ENCODE measurements around the gene CYP19A1. TPM values are rescaled to one million over a fixed set of nuclear protein-coding genes. Genes with fewer than 3 reads are reported as not detected.

CYP19A1 gene
- total and polyA plus RNA-seq, 2 donors (not counting 1 experiment from before 2014, with no cell fraction given), result not detected

DNA sequence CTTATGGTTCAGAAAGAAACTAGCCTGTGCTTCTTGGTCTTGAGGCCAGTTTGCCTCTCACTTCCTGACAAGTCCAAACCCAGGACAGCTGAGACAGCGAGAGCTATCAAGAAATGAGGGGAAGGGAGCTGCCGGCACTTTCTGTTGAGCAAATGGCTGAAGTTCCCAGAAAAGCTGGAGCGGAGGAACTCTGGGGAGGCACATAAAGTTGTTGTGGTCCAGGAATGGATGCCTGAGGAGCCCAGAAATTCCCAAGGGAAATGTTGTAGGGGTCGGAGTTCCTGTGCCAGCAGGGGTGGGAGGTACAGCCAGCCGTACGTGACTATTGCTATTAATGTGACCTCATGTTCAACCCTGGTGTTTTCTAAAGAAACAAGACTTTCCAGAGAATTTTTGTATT, 144.9 kb downstream of the CYP19A1 start:
- POLR2A ChIA-PET, result no interaction called here
- H3K27ac Mint-ChIP-seq, result no peak overlapping the region
- H3K4me1 ChIP-seq (ENCODE audit: control insufficient read depth in 2 of 2, insufficient read depth in 2 of 2, low read length in 2 of 2), result peaks cover 0 to 5% of the 10 kb centered on the region in 2 donors
- intact Hi-C loops (cut with micrococcal nuclease), result no loop called here
- H3K9me3 Mint-ChIP-seq (ENCODE audit: insufficient read depth), result no peaks in the 10 kb centered on the region
- H2AFZ ChIP-seq (ENCODE audit: insufficient read depth, low read depth, low read length, poor library complexity, severe bottlenecking), result no peak overlapping the region
- H4K20me1 ChIP-seq (ENCODE audit: control insufficient read depth, insufficient read depth, low read length, poor library complexity, severe bottlenecking), result no peaks in the 10 kb centered on the region
- ATAC-seq (ENCODE audit: low read depth) (no peak), DNase-seq (no peak)
- no peak overlapping the region for H3K9ac ChIP-seq (ENCODE audit: low read length)
- H3K4me1 Mint-ChIP-seq, result no peaks in the 10 kb centered on the region
- no peak overlapping the region for H3K4me3 Mint-ChIP-seq
- TF ChIP-seq, protein P1, sequence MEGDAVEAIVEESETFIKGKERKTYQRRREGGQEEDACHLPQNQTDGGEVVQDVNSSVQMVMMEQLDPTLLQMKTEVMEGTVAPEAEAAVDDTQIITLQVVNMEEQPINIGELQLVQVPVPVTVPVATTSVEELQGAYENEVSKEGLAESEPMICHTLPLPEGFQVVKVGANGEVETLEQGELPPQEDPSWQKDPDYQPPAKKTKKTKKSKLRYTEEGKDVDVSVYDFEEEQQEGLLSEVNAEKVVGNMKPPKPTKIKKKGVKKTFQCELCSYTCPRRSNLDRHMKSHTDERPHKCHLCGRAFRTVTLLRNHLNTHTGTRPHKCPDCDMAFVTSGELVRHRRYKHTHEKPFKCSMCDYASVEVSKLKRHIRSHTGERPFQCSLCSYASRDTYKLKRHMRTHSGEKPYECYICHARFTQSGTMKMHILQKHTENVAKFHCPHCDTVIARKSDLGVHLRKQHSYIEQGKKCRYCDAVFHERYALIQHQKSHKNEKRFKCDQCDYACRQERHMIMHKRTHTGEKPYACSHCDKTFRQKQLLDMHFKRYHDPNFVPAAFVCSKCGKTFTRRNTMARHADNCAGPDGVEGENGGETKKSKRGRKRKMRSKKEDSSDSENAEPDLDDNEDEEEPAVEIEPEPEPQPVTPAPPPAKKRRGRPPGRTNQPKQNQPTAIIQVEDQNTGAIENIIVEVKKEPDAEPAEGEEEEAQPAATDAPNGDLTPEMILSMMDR (IDR thresholded peaks at IDR 0.05), result no peak
- no peak for TF ChIP-seq EZH2 (IDR thresholded peaks at IDR 0.05; ENCODE audit: borderline replicate concordance, insufficient read depth, low read depth, low read length, poor library complexity, severe bottlenecking)
- 70% methylated on average over 4 of the region's 6 CpGs for WGBS (ENCODE audit: insufficient coverage)
- H3K27me3 ChIP-seq (replicated peaks in 1 of 4; ENCODE audit: control extremely low read depth in 1 of 4, control insufficient read depth in 3 of 4, insufficient read depth in 4 of 4, low read length in 3 of 4), result peaks cover 0 to 19% (median 4%) of the 10 kb centered on the region in 4 experiments
- no peak overlapping the region for H3K27ac ChIP-seq (ENCODE audit: low read length in 2 of 2)
- no peak overlapping the region for H3K4me3 ChIP-seq (ENCODE audit: control extremely low read depth in 1 of 5, extremely low read depth in 1 of 5, insufficient read depth in 1 of 5, low read depth in 2 of 5, low read length in 4 of 5)
- CTCF ChIA-PET, result interaction anchor here (1.4 to 3.0 kb wide), 6 partner anchors 9 to 1957 kb away, joined by 3 to 26 read pairs (median 10); no protein-coding TSS in a partner anchor
- no peaks in the 10 kb centered on the region for H3K9me3 ChIP-seq (ENCODE audit: control extremely low read depth in 1 of 3, control insufficient read depth in 2 of 3, insufficient read depth in 1 of 3, low read length in 2 of 3)
- no peak overlapping the region for H3K4me2 ChIP-seq (replicated peaks; ENCODE audit: low read depth, low read length, poor library complexity, severe bottlenecking)
- no peaks in the 10 kb centered on the region for H3K79me2 ChIP-seq (ENCODE audit: control insufficient read depth, insufficient read depth, low read length)
- peaks cover 51% of the 10 kb centered on the region for H3K27me3 Mint-ChIP-seq
- no peaks in the 10 kb centered on the region for H3K36me3 ChIP-seq (replicated peaks in 1 of 2; ENCODE audit: control extremely low read depth in 1 of 2, control insufficient read depth in 1 of 2, extremely low read depth in 1 of 2, insufficient read depth in 2 of 2, low read length in 1 of 2)

DNA sequence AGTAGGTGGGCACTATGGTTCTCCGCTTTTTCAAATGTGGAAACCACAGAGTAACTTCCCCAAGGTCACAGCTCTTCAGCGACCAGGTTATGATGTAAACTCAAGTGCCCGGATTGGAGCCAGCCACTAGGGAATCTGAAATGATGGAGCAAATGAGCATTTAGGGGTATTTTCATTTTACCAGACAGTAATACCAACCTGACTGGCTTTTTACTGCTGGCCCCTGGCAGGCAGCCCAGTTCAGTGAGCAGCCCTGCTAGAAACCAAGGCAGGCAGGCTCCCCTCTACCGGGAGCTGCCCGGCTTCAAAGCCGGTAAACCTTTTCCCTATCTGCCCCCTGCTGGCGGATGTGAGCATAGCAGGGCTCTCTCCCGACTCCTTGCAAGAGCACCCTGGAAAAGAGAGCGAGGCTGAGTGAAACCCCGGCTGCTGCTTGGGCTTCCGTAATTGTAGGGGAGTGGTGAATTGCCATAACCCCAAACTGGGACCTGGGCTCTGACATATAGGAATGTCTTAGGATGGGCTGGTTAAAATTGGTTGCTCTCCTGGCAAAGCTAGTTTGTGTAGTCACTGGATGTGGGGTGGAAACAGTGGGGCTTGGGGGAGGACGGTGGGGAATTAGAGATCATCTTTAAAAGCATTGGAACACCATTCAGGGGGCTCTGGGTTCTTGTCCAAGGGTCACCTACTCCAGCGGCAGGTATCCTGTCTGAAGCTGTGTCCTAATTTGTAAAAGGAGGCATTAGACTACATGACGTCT, 145.7 kb downstream of the CYP19A1 start:
- H3K36me3 ChIP-seq (replicated peaks in 1 of 2; ENCODE audit: control extremely low read depth in 1 of 2, control insufficient read depth in 1 of 2, extremely low read depth in 1 of 2, insufficient read depth in 2 of 2, low read length in 1 of 2), result no peaks in the 10 kb centered on the region
- DNase-seq, result peak; percentile 69
- Mint-ChIP-seq H3K4me1 (no peaks in the 10 kb centered on the region), H3K9me3 (ENCODE audit: insufficient read depth) (no peaks in the 10 kb centered on the region), H3K27ac (no peak overlapping the region), H3K4me3 (no peak overlapping the region), H3K27me3 (peaks cover 44% of the 10 kb centered on the region)
- intact Hi-C loops (cut with micrococcal nuclease), result no loop called here
- H3K27me3 ChIP-seq (replicated peaks in 1 of 4; ENCODE audit: control extremely low read depth in 1 of 4, control insufficient read depth in 3 of 4, insufficient read depth in 4 of 4, low read length in 3 of 4), result peaks cover 0 to 19% (median 4%) of the 10 kb centered on the region in 4 experiments
- no peaks in the 10 kb centered on the region for H3K9me3 ChIP-seq (ENCODE audit: control extremely low read depth in 1 of 3, control insufficient read depth in 2 of 3, insufficient read depth in 1 of 3, low read length in 2 of 3)
- no peak overlapping the region for H3K27ac ChIP-seq (ENCODE audit: low read length in 2 of 2)
- no peaks in the 10 kb centered on the region for H4K20me1 ChIP-seq (ENCODE audit: control insufficient read depth, insufficient read depth, low read length, poor library complexity, severe bottlenecking)
- WGBS (ENCODE audit: insufficient coverage), result 26% methylated on average over 11 of the region's 14 CpGs
- CTCF ChIA-PET, result interaction anchor here (1.4 to 3.0 kb wide), 7 partner anchors 8 to 1957 kb away, joined by 3 to 26 read pairs (median 7); no protein-coding TSS in a partner anchor
- peak; percentile 39 for ATAC-seq (ENCODE audit: low read depth)
- no peak overlapping the region for H2AFZ ChIP-seq (ENCODE audit: insufficient read depth, low read depth, low read length, poor library complexity, severe bottlenecking)
- no peak overlapping the region for H3K4me2 ChIP-seq (replicated peaks; ENCODE audit: low read depth, low read length, poor library complexity, severe bottlenecking)
- H3K4me1 ChIP-seq (ENCODE audit: control insufficient read depth in 2 of 2, insufficient read depth in 2 of 2, low read length in 2 of 2), result peaks cover 0 to 5% of the 10 kb centered on the region in 2 donors
- H3K4me3 ChIP-seq (ENCODE audit: control extremely low read depth in 1 of 5, extremely low read depth in 1 of 5, insufficient read depth in 1 of 5, low read depth in 2 of 5, low read length in 4 of 5), result no peak overlapping the region
- POLR2A ChIA-PET, result no interaction called here
- no peaks in the 10 kb centered on the region for H3K79me2 ChIP-seq (ENCODE audit: control insufficient read depth, insufficient read depth, low read length)
- H3K9ac ChIP-seq (ENCODE audit: low read length), result no peak overlapping the region
- TF ChIP-seq EZH2 (IDR thresholded peaks at IDR 0.05; ENCODE audit: borderline replicate concordance, insufficient read depth, low read depth, low read length, poor library complexity, severe bottlenecking), result no peak
- TF ChIP-seq, protein P1 (IDR thresholded peaks at IDR 0.05), result peak; percentile 91
